HG03139 (cell line): ENCODE results near the gene MGAT4B.

ENCODE experiments used
- ATAC-seq: cut with Tn5 transposase; IDR thresholded peaks from one replicate; pipeline ENCODE4 v1.9.1; 2021; ENCODE audit not compliant: unreplicated experiment

MGAT4B gene

DNA sequence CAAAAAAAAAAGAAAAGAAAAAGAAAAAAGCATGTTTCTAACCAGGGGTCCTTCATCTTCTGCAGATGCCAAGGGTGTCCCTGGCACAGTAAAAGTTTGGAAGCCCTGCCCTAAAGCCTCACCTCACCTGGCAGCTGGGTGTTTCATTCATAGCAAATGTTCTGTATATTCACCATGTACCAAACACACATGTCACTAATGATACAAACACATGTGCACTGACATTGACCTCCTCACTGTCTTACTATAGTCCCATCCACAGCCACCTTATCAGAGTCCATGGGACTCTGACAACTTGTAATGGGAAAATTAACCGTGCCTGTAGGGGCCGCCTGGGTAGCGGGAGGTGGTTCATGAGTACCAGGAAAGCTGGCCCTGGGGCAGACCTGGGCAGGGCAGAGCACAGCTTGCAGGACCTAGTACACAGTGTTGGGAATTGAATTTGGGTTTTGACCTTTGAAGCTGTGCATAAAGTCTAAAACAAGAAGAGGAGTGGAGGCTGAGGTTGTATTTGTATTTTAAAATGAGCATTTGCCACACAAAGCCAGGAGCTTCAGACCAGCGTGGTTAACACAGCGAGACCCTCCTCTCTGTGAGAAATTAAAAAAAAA is 6.4 kb upstream of the MGAT4B start:
- no peak for ATAC-seq

GRCh38 chr5:179812135-179812825 is 5.6 kb upstream of the MGAT4B start:
- ATAC-seq: no peak

DNA sequence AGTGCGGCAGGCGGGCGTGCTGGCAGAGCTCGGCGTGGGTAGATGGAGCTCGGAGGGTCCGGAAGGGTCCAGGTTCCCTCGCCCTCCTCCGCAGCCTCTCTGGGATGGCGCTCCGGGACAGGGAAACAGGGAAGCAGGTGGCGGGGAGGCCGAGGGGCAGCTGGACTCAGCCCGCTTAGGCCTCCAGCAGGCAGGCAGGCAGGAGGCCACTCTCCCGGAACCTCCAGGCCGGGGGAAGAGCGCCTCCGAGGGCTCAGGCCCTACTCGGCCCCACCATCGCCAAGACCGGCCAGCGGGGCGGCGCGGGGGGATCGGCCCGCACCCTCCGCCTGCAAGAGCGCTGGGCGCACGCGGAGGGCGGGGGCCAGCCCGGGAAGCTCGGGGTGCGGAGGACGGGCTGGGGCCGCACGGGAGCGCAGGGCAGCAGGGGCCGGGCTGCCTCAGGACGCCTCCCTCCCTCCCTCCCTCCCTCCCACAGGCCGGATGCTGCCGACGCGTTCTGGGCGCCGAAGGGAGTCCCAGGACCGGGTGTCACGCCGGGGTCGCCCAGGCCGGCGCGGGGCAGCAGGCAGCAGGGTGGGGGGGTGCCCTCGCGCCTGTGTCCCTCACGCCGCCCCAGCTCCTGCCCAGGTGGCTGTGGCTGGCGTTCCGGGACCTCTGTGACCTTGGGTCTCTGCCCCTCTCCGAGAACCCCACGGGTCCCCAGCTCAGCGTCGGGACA is 977 bp downstream of the MGAT4B start:
- ATAC-seq: peak; percentile 26

DNA sequence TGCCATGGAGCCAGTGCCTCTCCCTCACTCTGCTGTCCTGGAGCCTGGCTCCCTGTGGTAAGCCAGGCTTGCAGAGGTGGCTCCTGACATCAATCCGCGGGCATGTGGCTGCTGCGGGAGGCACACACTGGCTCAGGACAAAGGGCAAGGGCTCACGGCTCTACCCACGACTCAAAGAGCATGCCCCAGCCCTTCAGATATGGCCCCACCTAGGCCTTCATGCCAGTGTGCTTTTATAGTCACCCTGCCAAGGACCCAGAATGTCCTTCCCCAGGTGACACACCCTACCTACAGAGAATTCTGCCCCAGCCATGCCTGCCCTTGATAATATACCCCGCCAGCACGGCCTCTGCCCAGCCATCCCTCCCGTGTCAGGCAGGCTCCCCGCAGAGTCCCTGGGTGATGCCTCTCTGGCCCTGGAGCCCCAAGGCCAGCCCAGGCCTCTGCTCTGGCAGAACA is 1.6 kb downstream of the MGAT4B start:
- no peak for ATAC-seq

DNA sequence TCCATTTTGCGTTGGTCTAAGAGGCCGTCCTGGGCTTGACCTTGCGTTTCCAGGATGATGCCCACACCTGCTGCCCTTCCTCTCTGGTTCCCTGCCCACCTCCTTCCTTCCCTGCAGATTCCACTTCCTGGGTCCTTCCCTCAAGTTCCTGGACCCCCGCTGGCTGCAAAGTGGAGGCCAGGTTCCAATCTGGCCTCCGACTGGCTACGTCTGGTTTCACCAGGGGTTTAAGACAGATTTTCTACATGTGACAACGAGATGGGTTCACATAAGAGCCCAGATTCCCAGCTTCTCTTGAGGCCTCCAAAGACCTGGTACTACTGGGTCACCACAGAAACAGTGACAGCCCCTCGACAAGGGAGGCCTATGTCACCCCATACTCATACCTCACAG is 2.1 kb downstream of the MGAT4B start:
- ATAC-seq: no peak

GRCh38 chr5:179803651-179804554 is 2.8 kb downstream of the MGAT4B start:
- ATAC-seq: no peak

DNA sequence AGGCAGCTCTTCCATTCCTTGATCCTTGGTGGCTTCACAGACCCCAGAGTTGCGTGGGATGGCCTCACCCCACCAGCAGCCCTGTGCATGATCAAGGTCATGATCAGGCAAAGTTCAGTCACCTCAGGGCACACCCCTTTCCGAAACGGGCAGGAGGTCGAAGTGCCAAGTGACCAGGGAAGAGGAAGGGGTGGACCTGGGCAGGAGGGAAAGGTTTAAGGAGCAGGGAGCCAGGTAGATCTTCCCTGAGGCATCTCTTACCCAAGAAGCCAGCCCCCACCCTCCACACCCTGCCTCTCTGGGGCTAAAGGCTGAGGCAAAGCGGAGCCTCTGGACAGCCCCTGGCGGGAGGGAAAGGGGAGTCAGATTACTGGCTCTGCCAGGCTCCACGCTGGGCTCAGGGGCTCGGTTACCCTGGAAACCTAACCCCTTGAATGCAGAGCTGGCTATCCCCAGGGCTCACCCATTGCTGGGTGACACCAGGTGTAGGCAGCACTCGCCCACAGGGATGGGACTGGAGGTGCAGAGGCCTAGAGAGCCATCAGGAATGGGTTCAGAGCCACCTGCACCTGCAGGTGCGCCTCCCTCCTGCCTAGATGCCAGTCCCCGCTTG is 3.6 kb downstream of the MGAT4B start:
- ATAC-seq: no peak

DNA sequence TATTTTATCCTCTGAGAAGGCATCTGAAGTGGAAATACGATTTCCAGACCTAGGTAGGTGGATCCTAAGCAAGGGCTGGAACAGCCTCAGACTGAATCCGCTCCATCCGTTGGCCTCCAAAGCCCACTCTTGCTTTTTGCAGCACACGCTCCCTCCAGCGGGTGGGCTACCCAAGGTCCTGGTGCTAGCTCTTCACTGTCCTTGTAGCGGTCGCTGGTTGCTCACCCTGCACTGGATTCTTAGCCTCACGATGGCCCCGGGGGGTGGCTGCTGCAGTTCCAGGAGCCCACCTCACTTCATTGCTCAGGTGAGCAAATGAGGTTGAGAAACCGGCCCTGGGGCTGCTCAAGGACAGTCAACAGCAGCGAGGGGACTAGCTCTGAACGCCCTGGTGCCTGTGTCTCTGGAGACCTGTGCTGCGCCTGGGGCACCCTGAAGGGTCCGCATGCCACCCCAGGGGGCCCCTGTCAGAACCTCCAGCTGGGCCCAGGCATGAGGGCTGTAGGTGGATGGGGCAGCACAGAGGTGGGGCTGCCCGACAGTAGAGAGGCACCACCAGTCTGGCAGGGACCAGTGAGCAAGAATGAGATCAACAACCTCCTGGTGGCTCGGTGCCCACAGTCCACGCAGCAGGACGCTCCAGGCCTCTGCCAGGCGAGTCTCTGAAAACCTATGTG is 4.3 kb downstream of the MGAT4B start:
- no peak for ATAC-seq

- ATAC-seq: no peak
These were observed 5.1 kb downstream of the MGAT4B start for GRCh38 chr5:179801304-179802206.

- no peak for ATAC-seq
These were observed 5.9 kb downstream of the MGAT4B start for GRCh38 chr5:179800696-179801201.

GRCh38 chr5:179800071-179800695 is 6.5 kb downstream of the MGAT4B start:
- no peak for ATAC-seq

DNA sequence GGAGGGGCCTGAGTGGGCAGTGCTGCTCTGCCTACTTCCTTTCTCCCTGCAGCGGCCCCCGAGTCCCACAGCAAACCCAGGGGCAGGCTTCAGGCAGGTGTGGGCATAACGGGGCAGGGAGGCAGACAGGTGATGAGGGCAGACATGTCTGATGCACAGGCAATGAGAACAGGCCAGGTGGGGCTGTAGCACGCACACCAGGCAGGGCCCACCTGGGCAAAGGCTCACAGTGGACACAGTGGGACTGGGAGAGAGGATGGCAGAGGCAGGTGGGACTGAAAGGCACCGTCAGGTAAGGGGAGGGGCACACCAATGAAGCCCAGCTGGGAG is 7.1 kb downstream of the MGAT4B start:
- ATAC-seq: no peak

DNA sequence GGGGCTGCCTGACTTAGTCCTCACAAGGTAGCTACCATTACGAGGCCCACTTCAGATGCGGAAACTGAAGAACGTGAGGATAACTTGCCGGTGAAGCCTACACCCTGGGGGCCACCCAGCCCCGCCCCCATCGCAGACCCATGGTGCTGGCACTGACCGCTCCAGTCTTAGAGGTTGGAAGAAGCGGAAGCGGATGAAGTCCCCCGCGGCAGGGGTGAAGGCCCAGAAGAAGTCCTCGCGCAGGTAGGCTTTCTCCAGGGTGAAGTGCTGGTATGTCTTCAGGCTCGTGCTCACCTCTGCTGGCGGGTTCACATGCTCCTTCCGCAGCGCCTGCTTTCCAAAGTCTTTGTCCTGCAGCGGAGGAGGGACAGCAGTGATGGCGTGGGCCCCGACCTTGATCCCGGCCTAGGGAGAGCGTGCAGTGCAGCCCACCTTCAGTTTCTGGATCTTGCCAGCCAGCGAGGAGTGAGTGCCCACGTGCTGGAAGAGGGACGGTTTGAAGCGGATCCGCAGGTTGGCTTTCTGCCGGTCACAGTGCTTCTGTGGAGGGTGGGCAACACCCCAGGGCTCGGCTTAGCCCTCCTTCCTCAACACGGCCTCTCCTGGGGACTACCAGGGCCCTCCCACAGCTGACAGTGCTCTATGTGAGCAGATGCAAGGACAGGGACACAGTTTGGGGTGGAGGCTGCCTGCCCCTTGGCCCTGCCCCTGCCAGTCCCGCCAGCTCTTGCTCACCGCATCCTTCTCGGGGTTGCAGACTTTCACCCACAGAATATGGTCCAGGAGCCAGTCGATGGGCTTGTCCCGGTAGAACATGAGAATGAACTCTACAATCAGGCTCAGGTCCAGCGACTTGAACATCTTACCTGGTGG is 7.7 kb downstream of the MGAT4B start:
- ATAC-seq: no peak

DNA sequence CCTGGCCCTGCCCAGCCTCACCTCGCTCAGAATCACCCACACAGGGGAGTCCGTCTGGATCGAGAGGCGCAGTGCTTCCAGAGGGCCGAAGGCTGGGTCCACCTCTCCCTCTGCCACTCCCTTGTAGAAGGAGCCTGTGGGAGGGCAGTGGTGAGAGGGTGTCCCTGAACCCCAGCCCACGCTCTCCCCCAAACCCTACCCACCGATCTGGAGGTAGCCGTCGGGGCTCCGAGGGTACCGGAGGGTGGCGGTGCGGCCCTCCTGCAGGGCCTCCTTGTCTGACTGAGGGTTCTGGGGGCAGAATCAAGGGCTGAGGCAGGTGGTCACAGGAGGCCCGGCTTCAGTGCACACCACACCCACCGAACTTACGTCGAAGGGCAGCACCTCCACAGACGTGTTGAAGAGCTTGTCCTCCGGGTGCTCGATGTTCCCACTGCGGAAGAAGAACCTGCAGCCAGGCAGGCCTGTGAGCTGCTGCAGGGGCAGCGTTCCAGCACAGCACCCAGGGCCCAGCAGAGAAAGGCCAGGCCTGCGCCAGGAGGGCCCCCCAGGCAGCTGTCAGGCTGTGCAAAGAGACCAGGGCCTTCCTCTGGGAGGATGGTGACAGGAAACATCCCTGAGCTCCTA is 8.4 kb downstream of the MGAT4B start:
- ATAC-seq: no peak

GRCh38 chr5:179797741-179798140 is 8.9 kb downstream of the MGAT4B start:
- no peak for ATAC-seq

GRCh38 chr5:179796877-179797608 is 9.6 kb downstream of the MGAT4B start:
- ATAC-seq: no peak
